Endothelial cell of umbilical vein (primary cell): ENCODE results near the gene CAMP. TPM values are rescaled to one million over a fixed set of nuclear protein-coding genes. Genes with fewer than 3 reads are reported as not detected.

Experiments
- BruUV-seq: library from RNA; stranded (reverse); fragments of 400-500 nt; replicated peaks from 2 replicates; lab custom pipeline; 2021; lab: Mats Ljungman, UMichigan
- CTCF ChIA-PET: fragments of 300-600, 350-600 bp; sonication (Branson Sonifier 250); formaldehyde crosslinking; loops from one replicate; lab custom pipeline; 2021; ENCODE audit warnings: antibody characterized with exemption, inconsistent platforms; lab: Charles Lee
- POLR2A ChIA-PET: fragments of 300-600, 350-600 bp; sonication (Branson Sonifier 250); formaldehyde crosslinking; loops from one replicate; lab custom pipeline; 2021; ENCODE audit warnings: antibody characterized with exemption, inconsistent platforms; lab: Charles Lee
- DNase-seq: peaks from one replicate; pipeline ENCODE4 v3.0.0-alpha.2; 2011; ENCODE audit warnings: low read depth, low spot score
- FAIRE-seq: peaks from 2 replicates; lab custom pipeline; 2011; peaks lifted over from hg19 to GRCh38; lab: Jason Lieb, UNC
- H2AFZ ChIP-seq: 2 replicates; pipeline ENCODE4 v1.6.0; 2012; ENCODE audit warnings: low read depth, low read length, control low read depth, inconsistent platforms
- H3K27ac ChIP-seq: 2 replicates; pipeline ENCODE4 v1.5.1; 2011; ENCODE audit warnings: low read depth, mild to moderate bottlenecking, control low read depth, low read length, moderate library complexity; ENCODE audit not compliant: insufficient read depth
- H3K27me3 ChIP-seq, 2 experiments: 2 replicates each; pipeline versions ENCODE4 v1.6.0 to v1.6.1; 2011; ENCODE audit warnings: low read length in 2 of 2, mixed read lengths in 1 of 2; ENCODE audit not compliant: control insufficient read depth in 2 of 2, insufficient read depth in 2 of 2
- H3K36me3 ChIP-seq, 2 experiments: 2 replicates in 1 of 2; 3 replicates in 1 of 2; pipeline ENCODE4 v1.5.1; 2011; ENCODE audit warnings: low read length in 2 of 2, mild to moderate bottlenecking in 1 of 2, moderate library complexity in 1 of 2; ENCODE audit not compliant: control insufficient read depth in 2 of 2, insufficient read depth in 2 of 2; ENCODE audit errors: extremely low read depth in 1 of 2
- H3K4me1 ChIP-seq: 3 replicates; pipeline ENCODE4 v1.5.1; 2011; ENCODE audit warnings: mild to moderate bottlenecking, low read length; ENCODE audit not compliant: control insufficient read depth, insufficient read depth; ENCODE audit errors: extremely low read depth
- H3K4me2 ChIP-seq: 2 replicates; pipeline ENCODE4 v1.6.1; 2011; ENCODE audit warnings: low read length, control low read depth, mixed read lengths; ENCODE audit not compliant: insufficient read depth
- H3K4me3 ChIP-seq, 3 experiments: fragments of 200-600 bp in 1 of 3; sonication (generic), shearing (Covaris generic) in 1 of 3; replicated peaks in 1 of 3; 2 replicates each; pipeline ENCODE4 v1.5.1; 2011 to 2016; ENCODE audit warnings: control low read depth in 3 of 3, low read length in 3 of 3, mild to moderate bottlenecking in 2 of 3, inconsistent platforms in 1 of 3, low read depth in 1 of 3, moderate library complexity in 1 of 3; ENCODE audit not compliant: insufficient read depth in 1 of 3
- H3K79me2 ChIP-seq: 2 replicates; pipeline ENCODE4 v1.6.0; 2012; ENCODE audit warnings: low read length, inconsistent platforms; ENCODE audit not compliant: control insufficient read depth, insufficient read depth
- H3K9ac ChIP-seq: replicated peaks from 2 replicates; pipeline ENCODE3; 2011; ENCODE audit warnings: low read length, control low read depth; ENCODE audit not compliant: insufficient read depth; ENCODE audit errors: extremely low read depth
- H3K9me1 ChIP-seq: replicated peaks from 3 replicates; pipeline ENCODE4 v1.6.0; 2011; ENCODE audit warnings: mild to moderate bottlenecking, low read length; ENCODE audit not compliant: control insufficient read depth, insufficient read depth; ENCODE audit errors: extremely low read depth
- H3K9me3 ChIP-seq: replicated peaks from 2 replicates; pipeline ENCODE4 v1.5.1; 2012; ENCODE audit warnings: low read length, inconsistent platforms; ENCODE audit not compliant: control insufficient read depth, insufficient read depth
- H4K20me1 ChIP-seq: replicated peaks from 2 replicates; pipeline ENCODE3; 2011; ENCODE audit warnings: mild to moderate bottlenecking, low read length; ENCODE audit not compliant: control insufficient read depth, insufficient read depth; ENCODE audit errors: extremely low read depth
- EZH2 ChIP-seq: IDR thresholded peaks from 2 replicates; pipeline ENCODE4 v1.6.1; 2012; ENCODE audit warnings: borderline replicate concordance, low read depth, mild to moderate bottlenecking, moderate library complexity, low read length, inconsistent platforms; ENCODE audit not compliant: severe bottlenecking
- FOS ChIP-seq: IDR thresholded peaks from 2 replicates; pipeline ENCODE4 v1.6.1; 2011; ENCODE audit warnings: mild to moderate bottlenecking, low read length, moderate library complexity, borderline replicate concordance; ENCODE audit not compliant: insufficient read depth
- GATA2 ChIP-seq: IDR thresholded peaks from 2 replicates; pipeline ENCODE4 v1.7.0; 2011; ENCODE audit warnings: low read depth, mild to moderate bottlenecking, moderate library complexity, mixed read lengths, low read length; ENCODE audit not compliant: insufficient read length, insufficient read depth
- JUN ChIP-seq: IDR thresholded peaks from 2 replicates; pipeline ENCODE4 v1.6.1; 2011; ENCODE audit warnings: borderline replicate concordance, low read depth; ENCODE audit not compliant: insufficient read length, insufficient read depth
- MAX ChIP-seq: IDR thresholded peaks from 2 replicates; pipeline ENCODE4 v1.6.1; 2011; ENCODE audit not compliant: insufficient read depth, insufficient read length
- MYC ChIP-seq: IDR thresholded peaks from one replicate; pipeline ENCODE4 v1.6.1; 2011; ENCODE audit warnings: mild to moderate bottlenecking, low read depth, low read length
- POLR2A ChIP-seq: IDR thresholded peaks from 2 replicates; pipeline ENCODE4 v1.6.1; 2012; ENCODE audit warnings: low read depth, mild to moderate bottlenecking, control low read depth, low read length
- POLR2AphosphoS5 ChIP-seq: IDR thresholded peaks from 2 replicates; pipeline ENCODE4 v1.6.1; 2012; ENCODE audit warnings: low read depth, mild to moderate bottlenecking, control low read depth, low read length, moderate library complexity; ENCODE audit not compliant: insufficient read depth
- dilution Hi-C: fragments of 300-500 bp; cut with MboI; formaldehyde crosslinking; loops from one replicate; pipeline ENCODE4 v1.15.0; 2019; ENCODE audit warnings: low sequenced_read_pairs; ENCODE audit not compliant: extremely low pct_ligation_motif_present
- intact Hi-C: fragments of 100-400 bp; cut with micrococcal nuclease; formaldehyde crosslinking; loops from one replicate; pipeline ENCODE4 v1.10.0; 2022
- polyA plus RNA-seq, 4 experiments: library from polyadenylated mRNA; depleted of rRNA in 3 of 4; stranded (reverse) in 3 of 4; unstranded in 1 of 4; fragments of >200 nt; gene quantifications; 2 replicates each; pipeline versions ENCODE4 v1.2.1 to v1.2.3, GENCODE V29; 2011 to 2012; ENCODE audit warnings: missing spikeins in 1 of 4
- total RNA-seq: library from RNA; stranded (reverse); gene quantifications from 2 replicates; pipeline ENCODE4 v1.2.3, GENCODE V29; 2021
- TF ChIP-seq, protein P1 (sequence below), 2 donors: IDR thresholded peaks; 1 replicate in 1 of 2; 2 replicates in 1 of 2; pipeline ENCODE4 v1.5.1; 2011; ENCODE audit warnings: low read length in 2 of 2, mild to moderate bottlenecking in 2 of 2, moderate library complexity in 2 of 2, control low read depth in 1 of 2, inconsistent platforms in 1 of 2, low read depth in 1 of 2; ENCODE audit not compliant: insufficient read depth in 1 of 2; ENCODE audit errors: extremely low read depth in 1 of 2

The CAMP gene
- total and polyA plus RNA-seq, 2 donors (not counting 3 experiments of a cell fraction or from before 2014, with no cell fraction given) = not detected

DNA sequence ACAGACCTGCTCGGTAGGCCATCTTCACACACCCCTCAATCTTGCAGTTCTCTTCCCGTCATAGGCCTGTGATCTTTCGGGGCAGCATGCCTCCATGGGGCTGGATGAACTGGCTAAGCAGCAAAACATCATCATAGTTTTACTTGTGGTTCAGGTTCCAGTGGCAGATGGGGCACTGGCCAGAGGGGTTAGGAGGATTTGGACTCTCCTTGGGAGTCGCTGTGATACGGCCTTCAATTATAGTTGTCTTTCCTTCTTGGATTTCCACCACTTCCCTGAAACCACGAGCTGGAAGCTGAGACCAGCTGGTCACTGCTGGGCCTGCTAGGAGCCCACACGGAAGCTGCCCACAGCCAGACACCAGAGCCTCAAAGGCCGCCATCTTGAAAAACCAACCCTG lies 33.3 kb downstream of the CAMP start:
- peaks cover 0 to under 1% of the 10 kb centered on the region in 2 experiments for H3K36me3 ChIP-seq
- H3K4me3 ChIP-seq = no peak overlapping the region
- ChIA-PET CTCF (interaction anchor here (0.6 to 1.9 kb wide), 5 partner anchors 17 to 302 kb away, joined by 3 to 9 read pairs (median 3); no protein-coding TSS in a partner anchor), POLR2A (no interaction called here)
- H3K9ac ChIP-seq = no peak overlapping the region
- no peak overlapping the region for H2AFZ ChIP-seq
- no peaks in the 10 kb centered on the region for H3K27me3 ChIP-seq
- FAIRE-seq (no peak), DNase-seq (no peak)
- H3K9me1 ChIP-seq = no peaks in the 10 kb centered on the region
- no peak overlapping the region for H3K4me2 ChIP-seq
- peaks cover 18% of the 10 kb centered on the region for H3K79me2 ChIP-seq
- TF ChIP-seq EZH2 (no peak), JUN (no peak), MYC (no peak), GATA2 (no peak), POLR2A (no peak), FOS (no peak), MAX (no peak), POLR2AphosphoS5 (no peak)
- TF ChIP-seq, protein P1, sequence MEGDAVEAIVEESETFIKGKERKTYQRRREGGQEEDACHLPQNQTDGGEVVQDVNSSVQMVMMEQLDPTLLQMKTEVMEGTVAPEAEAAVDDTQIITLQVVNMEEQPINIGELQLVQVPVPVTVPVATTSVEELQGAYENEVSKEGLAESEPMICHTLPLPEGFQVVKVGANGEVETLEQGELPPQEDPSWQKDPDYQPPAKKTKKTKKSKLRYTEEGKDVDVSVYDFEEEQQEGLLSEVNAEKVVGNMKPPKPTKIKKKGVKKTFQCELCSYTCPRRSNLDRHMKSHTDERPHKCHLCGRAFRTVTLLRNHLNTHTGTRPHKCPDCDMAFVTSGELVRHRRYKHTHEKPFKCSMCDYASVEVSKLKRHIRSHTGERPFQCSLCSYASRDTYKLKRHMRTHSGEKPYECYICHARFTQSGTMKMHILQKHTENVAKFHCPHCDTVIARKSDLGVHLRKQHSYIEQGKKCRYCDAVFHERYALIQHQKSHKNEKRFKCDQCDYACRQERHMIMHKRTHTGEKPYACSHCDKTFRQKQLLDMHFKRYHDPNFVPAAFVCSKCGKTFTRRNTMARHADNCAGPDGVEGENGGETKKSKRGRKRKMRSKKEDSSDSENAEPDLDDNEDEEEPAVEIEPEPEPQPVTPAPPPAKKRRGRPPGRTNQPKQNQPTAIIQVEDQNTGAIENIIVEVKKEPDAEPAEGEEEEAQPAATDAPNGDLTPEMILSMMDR (IDR thresholded peaks at IDR 0.05; ENCODE audit: extremely low read depth in 1 of 2, insufficient read depth in 1 of 2, low read depth in 1 of 2, low read length in 2 of 2) = no peak
- intact Hi-C loops = no loop called here
- no peaks in the 10 kb centered on the region for H4K20me1 ChIP-seq
- no TSS peak for BruUV-seq
- no peaks in the 10 kb centered on the region for H3K9me3 ChIP-seq
- no peak overlapping the region for H3K27ac ChIP-seq
- dilution Hi-C loops = no loop called here
- no peaks in the 10 kb centered on the region for H3K4me1 ChIP-seq
